ENCODE data around the gene KATNIP. TPM values are rescaled to one million over a fixed set of nuclear protein-coding genes. Genes with fewer than 3 reads are reported as not detected.

The KATNIP gene
- total RNA-seq, 1 experiment from 2014 or later = 19.0 TPM

- no peaks in the 10 kb centered on the region for H3K9me3 ChIP-seq (ENCODE audit: low read length)
- H3K27ac ChIP-seq (ENCODE audit: low read length) = no peak overlapping the region
- TF ChIP-seq EZH2 (IDR thresholded peaks at IDR 0.05; ENCODE audit: low read length, unreplicated experiment) (no peak), EZH2phosphoT487 (IDR thresholded peaks at IDR 0.05; ENCODE audit: borderline replicate concordance, low read length) (no peak), CTCF (conservative IDR thresholded peaks at IDR 0.05; ENCODE audit: low read depth, low read length) (no peak)
- ChIA-PET CTCF (no interaction called here), POLR2A (ENCODE audit: unreplicated experiment) (no interaction called here)
- no peaks in the 10 kb centered on the region for H3K79me2 ChIP-seq (ENCODE audit: low read length)
- H3K9me2 ChIP-seq (replicated peaks; ENCODE audit: low read length) = no peaks in the 10 kb centered on the region
- H2AFZ ChIP-seq (ENCODE audit: low read length) = no peak overlapping the region
- no TSS peak for BruUV-seq (replicated peaks)
- H3K4me1 ChIP-seq (ENCODE audit: insufficient read depth, low read length) = peaks cover 4% of the 10 kb centered on the region; the same call in 1 of the 2 replicates
- no peaks in the 10 kb centered on the region for H3K27me3 ChIP-seq (ENCODE audit: low read length)
- H3K4me2 ChIP-seq (ENCODE audit: low read length) = no peak overlapping the region
- H3K9ac ChIP-seq (ENCODE audit: low read length) = no peak overlapping the region
- no peak overlapping the region for H3K4me3 ChIP-seq (ENCODE audit: low read length)
- ATAC-seq = no peak
- no peak for DNase-seq
- no peaks in the 10 kb centered on the region for H4K20me1 ChIP-seq (ENCODE audit: low read length)
- intact Hi-C loops (cut with micrococcal nuclease) = no loop called here
- no peaks in the 10 kb centered on the region for H3F3A ChIP-seq (ENCODE audit: low read length, unreplicated experiment)
- peaks cover 14% of the 10 kb centered on the region; the same call in 1 of the 2 replicates for H3K36me3 ChIP-seq (ENCODE audit: low read depth, low read length)
These were observed 23.8 kb upstream of the KATNIP start for GRCh38 chr16:27526180-27526579.

GRCh38 chr16:27528294-27528693 is 21.6 kb upstream of the KATNIP start:
- Histone ChIP-seq H3K4me2 (ENCODE audit: low read length) (no peak overlapping the region), H3K4me1 (ENCODE audit: insufficient read depth, low read length) (peaks cover 4% of the 10 kb centered on the region; the same call in 1 of the 2 replicates), H3F3A (ENCODE audit: low read length, unreplicated experiment) (no peaks in the 10 kb centered on the region), H3K79me2 (ENCODE audit: low read length) (no peaks in the 10 kb centered on the region), H3K36me3 (ENCODE audit: low read depth, low read length) (peaks cover 15% of the 10 kb centered on the region; the same call in 1 of the 2 replicates), H2AFZ (ENCODE audit: low read length) (no peak overlapping the region), H3K27me3 (ENCODE audit: low read length) (no peaks in the 10 kb centered on the region), H3K9ac (ENCODE audit: low read length) (no peak overlapping the region), H3K4me3 (ENCODE audit: low read length) (no peak overlapping the region), H3K9me3 (ENCODE audit: low read length) (no peaks in the 10 kb centered on the region), H3K27ac (ENCODE audit: low read length) (no peak overlapping the region), H3K9me2 (replicated peaks; ENCODE audit: low read length) (no peaks in the 10 kb centered on the region), H4K20me1 (ENCODE audit: low read length) (no peaks in the 10 kb centered on the region)
- intact Hi-C loops (cut with micrococcal nuclease) = no loop called here
- POLR2A ChIA-PET (ENCODE audit: unreplicated experiment) = no interaction called here
- ATAC-seq = no peak
- CTCF ChIA-PET = no interaction called here
- no TSS peak for BruUV-seq (replicated peaks)
- DNase-seq = no peak
- no peak for TF ChIP-seq EZH2 (IDR thresholded peaks at IDR 0.05; ENCODE audit: low read length, unreplicated experiment)
- no peak for TF ChIP-seq EZH2phosphoT487 (IDR thresholded peaks at IDR 0.05; ENCODE audit: borderline replicate concordance, low read length)
- no peak for TF ChIP-seq CTCF (conservative IDR thresholded peaks at IDR 0.05; ENCODE audit: low read depth, low read length)

GRCh38 chr16:27529962-27530361 is 20.0 kb upstream of the KATNIP start:
- Histone ChIP-seq H3K36me3 (ENCODE audit: low read depth, low read length) (peaks cover 12% of the 10 kb centered on the region; the same call in 1 of the 2 replicates), H3K27me3 (ENCODE audit: low read length) (no peaks in the 10 kb centered on the region), H3K27ac (ENCODE audit: low read length) (no peak overlapping the region), H4K20me1 (ENCODE audit: low read length) (no peaks in the 10 kb centered on the region), H3K4me1 (ENCODE audit: insufficient read depth, low read length) (peaks cover 4% of the 10 kb centered on the region; the same call in 1 of the 2 replicates), H3K79me2 (ENCODE audit: low read length) (no peaks in the 10 kb centered on the region), H3K4me2 (ENCODE audit: low read length) (no peak overlapping the region), H3K9me3 (ENCODE audit: low read length) (no peaks in the 10 kb centered on the region), H3K9me2 (replicated peaks; ENCODE audit: low read length) (no peaks in the 10 kb centered on the region), H3F3A (ENCODE audit: low read length, unreplicated experiment) (no peaks in the 10 kb centered on the region), H3K9ac (ENCODE audit: low read length) (no peak overlapping the region), H3K4me3 (ENCODE audit: low read length) (no peak overlapping the region), H2AFZ (ENCODE audit: low read length) (no peak overlapping the region)
- intact Hi-C loops (cut with micrococcal nuclease) = no loop called here
- DNase-seq (peak; percentile 45), ATAC-seq (peak; percentile 58)
- TF ChIP-seq EZH2phosphoT487 (IDR thresholded peaks at IDR 0.05; ENCODE audit: borderline replicate concordance, low read length) = no peak
- BruUV-seq (replicated peaks) = no TSS peak
- ChIA-PET POLR2A (ENCODE audit: unreplicated experiment) (no interaction called here), CTCF (no interaction called here)
